ENCODE measurements around the gene TPK1. TPM values are rescaled to one million over a fixed set of nuclear protein-coding genes. Genes with fewer than 3 reads are reported as not detected.
A peak's percentile ranks its signal among the peaks of the same experiment; 100 is the strongest.

The TPK1 gene
- total RNA-seq, 2 experiments from 2014 or later: 15.5 to 15.8 TPM

DNA sequence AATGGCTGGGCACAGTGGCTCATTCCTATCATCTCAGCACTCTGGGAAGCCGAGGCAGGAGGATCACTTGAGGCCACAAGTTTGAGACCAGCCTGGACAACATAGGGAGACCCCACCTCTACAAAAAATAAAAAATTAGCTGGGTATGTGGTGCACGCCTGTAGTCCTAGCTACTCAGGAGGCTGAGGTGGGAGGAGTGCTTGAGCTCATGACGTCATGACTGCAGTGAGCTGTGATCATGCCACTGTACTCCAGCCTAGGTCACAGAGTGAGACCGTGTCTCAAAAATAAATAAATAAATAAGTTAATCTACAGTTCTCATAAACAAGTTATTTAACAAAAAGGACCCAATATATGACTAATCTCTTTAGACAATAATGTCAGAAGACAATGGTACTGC is 76.2 kb downstream of the TPK1 start:
- ATAC-seq: no peak
- CTCF ChIA-PET: interaction anchor here (1.2 kb wide), 1 partner anchor 19 kb away, joined by 5 read pairs; no protein-coding TSS in a partner anchor
- DNase-seq: no peak
- H3K27ac Mint-ChIP-seq: no peak overlapping the region
- H3K9me3 Mint-ChIP-seq: no peaks in the 10 kb centered on the region
- no peaks in the 10 kb centered on the region for H3K27me3 Mint-ChIP-seq
- H3K4me1 Mint-ChIP-seq (ENCODE audit: low read depth): peaks cover 2% of the 10 kb centered on the region
- POLR2A ChIA-PET: no interaction called here
- H3K36me3 Mint-ChIP-seq (ENCODE audit: low read depth): peaks cover 30% of the 10 kb centered on the region
- intact Hi-C loops (cut with micrococcal nuclease): no loop called here
- no peak overlapping the region for H3K4me3 Mint-ChIP-seq
- TF ChIP-seq CTCF (IDR thresholded peaks at IDR 0.05): no peak

DNA sequence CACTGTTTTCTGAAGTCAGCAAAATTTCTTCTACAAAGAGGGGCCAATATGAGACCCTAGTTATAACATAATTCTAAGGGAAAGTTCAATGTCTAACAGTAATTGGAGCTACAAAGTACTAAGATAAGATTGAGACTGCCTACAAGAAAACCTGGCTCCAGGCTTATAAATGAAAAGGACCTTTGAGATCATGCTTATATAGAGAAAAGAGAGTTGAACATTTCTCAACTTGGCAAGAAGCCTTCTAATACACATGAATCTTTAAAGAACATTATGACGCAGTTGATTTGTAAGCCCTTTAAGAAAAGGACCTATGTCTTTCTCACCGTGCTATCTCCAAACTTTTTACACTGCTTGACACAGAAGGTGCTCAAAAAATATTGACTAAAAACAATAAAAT is 87.9 kb downstream of the TPK1 start:
- Mint-ChIP-seq H3K27me3 (no peaks in the 10 kb centered on the region), H3K36me3 (ENCODE audit: low read depth) (no peaks in the 10 kb centered on the region), H3K27ac (no peak overlapping the region), H3K9me3 (peaks cover 3% of the 10 kb centered on the region), H3K4me1 (ENCODE audit: low read depth) (no peaks in the 10 kb centered on the region), H3K4me3 (no peak overlapping the region)
- POLR2A ChIA-PET: no interaction called here
- ATAC-seq: no peak
- no peak for TF ChIP-seq CTCF (IDR thresholded peaks at IDR 0.05)
- CTCF ChIA-PET: interaction anchor here (3.7 kb wide), 1 partner anchor 8 kb away, joined by 18 read pairs; no protein-coding TSS in a partner anchor
- DNase-seq: no peak
- intact Hi-C loops (cut with micrococcal nuclease): no loop called here

DNA sequence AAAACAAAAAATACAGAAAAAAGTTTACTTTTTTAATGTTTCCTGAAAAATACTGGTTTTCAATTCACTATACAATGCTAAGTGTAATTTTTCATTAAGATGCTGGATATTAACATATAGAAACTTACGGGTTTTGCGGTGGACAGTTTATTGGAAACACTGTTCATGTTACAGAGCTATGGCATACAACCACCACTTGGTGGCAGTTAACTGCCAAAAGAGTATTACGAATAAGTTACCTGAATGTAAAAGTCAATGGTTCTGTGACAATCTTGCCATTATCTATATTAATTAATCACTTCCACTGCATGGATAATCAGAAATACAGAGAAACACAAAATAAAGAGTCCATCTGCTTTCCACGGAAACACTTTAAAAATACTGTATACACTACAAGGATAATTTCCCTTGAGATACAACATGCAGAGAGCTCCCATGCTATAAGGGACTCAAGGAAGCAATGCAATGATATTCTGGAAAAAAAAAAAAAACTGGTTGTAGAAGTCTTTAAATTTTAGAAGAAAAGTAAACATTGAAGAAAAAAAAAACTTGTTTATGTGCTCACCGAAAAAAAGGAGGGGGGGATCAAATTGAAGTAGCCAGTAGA is 97.0 kb downstream of the TPK1 start:
- DNase-seq: peak; percentile 31
- no peak overlapping the region for H3K27ac Mint-ChIP-seq
- no peaks in the 10 kb centered on the region for H3K4me1 Mint-ChIP-seq (ENCODE audit: low read depth)
- CTCF ChIA-PET: interaction anchor here (0.6 to 2.8 kb wide), 18 partner anchors 10 to 1060 kb away, joined by 3 to 18 read pairs (median 4); partner anchors contain the start of gene TPK1
- no peaks in the 10 kb centered on the region for H3K27me3 Mint-ChIP-seq
- peak; percentile 64 for ATAC-seq
- POLR2A ChIA-PET: interaction anchor here (0.7 kb wide), 2 partner anchors 96 to 298 kb away, joined by 3 read pairs; no protein-coding TSS in a partner anchor
- no peaks in the 10 kb centered on the region for H3K9me3 Mint-ChIP-seq
- no peaks in the 10 kb centered on the region for H3K36me3 Mint-ChIP-seq (ENCODE audit: low read depth)
- H3K4me3 Mint-ChIP-seq: no peak overlapping the region
- TF ChIP-seq CTCF (IDR thresholded peaks at IDR 0.05): peak; percentile 77
- intact Hi-C loops (cut with micrococcal nuclease): loop anchor here (10.0 kb wide), 1 partner anchor 96 kb away; the partner anchor contains the start of gene TPK1

- Mint-ChIP-seq H3K27ac (no peak overlapping the region), H3K4me3 (no peak overlapping the region), H3K9me3 (no peaks in the 10 kb centered on the region), H3K4me1 (ENCODE audit: low read depth) (no peaks in the 10 kb centered on the region), H3K36me3 (ENCODE audit: low read depth) (no peaks in the 10 kb centered on the region), H3K27me3 (no peaks in the 10 kb centered on the region)
- TF ChIP-seq CTCF (IDR thresholded peaks at IDR 0.05): no peak
- intact Hi-C loops (cut with micrococcal nuclease): loop anchor here (10.0 kb wide), 1 partner anchor 97 kb away; the partner anchor contains the start of gene TPK1
- CTCF ChIA-PET: interaction anchor here (0.6 to 2.8 kb wide), 14 partner anchors 11 to 1061 kb away, joined by 3 to 18 read pairs (median 4); partner anchors contain the start of gene TPK1
- POLR2A ChIA-PET: no interaction called here
- ATAC-seq: no peak
- no peak for DNase-seq
Observed at GRCh38 chr7:144738146-144738545, 97.7 kb downstream of the TPK1 start.

GRCh38 chr7:144736880-144737493 is 98.9 kb downstream of the TPK1 start:
- POLR2A ChIA-PET: no interaction called here
- Mint-ChIP-seq H3K9me3 (no peaks in the 10 kb centered on the region), H3K36me3 (ENCODE audit: low read depth) (no peaks in the 10 kb centered on the region), H3K27ac (no peak overlapping the region), H3K27me3 (no peaks in the 10 kb centered on the region), H3K4me3 (no peak overlapping the region), H3K4me1 (ENCODE audit: low read depth) (no peaks in the 10 kb centered on the region)
- no peak for ATAC-seq
- intact Hi-C loops (cut with micrococcal nuclease): loop anchor here (10.0 kb wide), 1 partner anchor 98 kb away; the partner anchor contains the start of gene TPK1
- TF ChIP-seq CTCF (IDR thresholded peaks at IDR 0.05): peak; percentile 41
- no peak for DNase-seq
- CTCF ChIA-PET: no interaction called here
